C4-2B (cell line): ENCODE results near the gene REV3L.

Experiments
- ZFX ChIP-seq: fragments of 450-650 bp; IDR thresholded peaks from 2 replicates; pipeline ENCODE4 v1.6.1; 2017
- TF ChIP-seq, protein P1 (sequence below): fragments of 450-650 bp; conservative IDR thresholded peaks from 2 replicates; pipeline ENCODE4 v1.5.1; 2017; ENCODE audit warnings: mild to moderate bottlenecking

DNA sequence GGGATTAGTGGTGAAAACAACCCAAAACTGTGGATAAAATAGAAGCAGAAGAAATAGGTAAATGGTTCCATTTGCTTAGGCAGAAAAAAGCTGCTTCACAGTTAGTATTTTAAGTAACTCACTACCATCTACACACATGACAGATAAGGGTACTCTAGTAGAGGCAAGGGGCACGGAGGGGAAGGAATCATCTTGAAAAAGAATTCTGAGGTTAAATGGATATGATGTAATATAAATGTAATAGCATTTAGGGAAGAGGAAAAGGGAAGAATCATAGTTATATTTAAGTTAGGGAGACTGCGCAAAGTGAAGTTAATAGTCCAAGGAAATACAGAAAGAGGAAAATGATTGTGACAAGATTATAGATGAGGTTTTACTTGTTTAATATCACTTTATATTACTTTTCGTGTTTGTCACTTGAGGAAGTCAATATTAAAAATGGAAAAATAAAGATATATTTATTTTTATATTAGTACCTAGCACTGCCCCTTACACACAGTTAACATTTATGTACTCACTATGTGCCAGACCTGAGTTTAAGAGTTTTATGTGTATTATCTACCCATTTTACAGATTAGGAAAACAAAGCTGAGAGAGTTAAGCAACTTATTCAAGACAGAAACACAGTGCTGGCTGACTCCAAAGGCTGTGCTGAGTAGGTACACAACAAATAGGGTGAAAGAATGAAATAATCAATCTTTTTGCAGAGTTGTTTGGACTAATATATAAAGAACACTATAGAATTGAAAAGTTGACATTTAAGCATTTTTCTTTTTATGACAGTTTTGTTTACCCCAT, 128.1 kb downstream of the REV3L start:
- TF ChIP-seq, protein P1, sequence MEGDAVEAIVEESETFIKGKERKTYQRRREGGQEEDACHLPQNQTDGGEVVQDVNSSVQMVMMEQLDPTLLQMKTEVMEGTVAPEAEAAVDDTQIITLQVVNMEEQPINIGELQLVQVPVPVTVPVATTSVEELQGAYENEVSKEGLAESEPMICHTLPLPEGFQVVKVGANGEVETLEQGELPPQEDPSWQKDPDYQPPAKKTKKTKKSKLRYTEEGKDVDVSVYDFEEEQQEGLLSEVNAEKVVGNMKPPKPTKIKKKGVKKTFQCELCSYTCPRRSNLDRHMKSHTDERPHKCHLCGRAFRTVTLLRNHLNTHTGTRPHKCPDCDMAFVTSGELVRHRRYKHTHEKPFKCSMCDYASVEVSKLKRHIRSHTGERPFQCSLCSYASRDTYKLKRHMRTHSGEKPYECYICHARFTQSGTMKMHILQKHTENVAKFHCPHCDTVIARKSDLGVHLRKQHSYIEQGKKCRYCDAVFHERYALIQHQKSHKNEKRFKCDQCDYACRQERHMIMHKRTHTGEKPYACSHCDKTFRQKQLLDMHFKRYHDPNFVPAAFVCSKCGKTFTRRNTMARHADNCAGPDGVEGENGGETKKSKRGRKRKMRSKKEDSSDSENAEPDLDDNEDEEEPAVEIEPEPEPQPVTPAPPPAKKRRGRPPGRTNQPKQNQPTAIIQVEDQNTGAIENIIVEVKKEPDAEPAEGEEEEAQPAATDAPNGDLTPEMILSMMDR, result no peak
- TF ChIP-seq ZFX, result no peak
